ENCODE measurements around the gene DSE. TPM values are rescaled to one million over a fixed set of nuclear protein-coding genes. Genes with fewer than 3 reads are reported as not detected.

The DSE gene
- total RNA-seq, 3 donors from 2014 or later (not counting 1 experiment from before 2014, with no cell fraction given), result 7.4 to 9.6 (median 7.6) TPM

DNA sequence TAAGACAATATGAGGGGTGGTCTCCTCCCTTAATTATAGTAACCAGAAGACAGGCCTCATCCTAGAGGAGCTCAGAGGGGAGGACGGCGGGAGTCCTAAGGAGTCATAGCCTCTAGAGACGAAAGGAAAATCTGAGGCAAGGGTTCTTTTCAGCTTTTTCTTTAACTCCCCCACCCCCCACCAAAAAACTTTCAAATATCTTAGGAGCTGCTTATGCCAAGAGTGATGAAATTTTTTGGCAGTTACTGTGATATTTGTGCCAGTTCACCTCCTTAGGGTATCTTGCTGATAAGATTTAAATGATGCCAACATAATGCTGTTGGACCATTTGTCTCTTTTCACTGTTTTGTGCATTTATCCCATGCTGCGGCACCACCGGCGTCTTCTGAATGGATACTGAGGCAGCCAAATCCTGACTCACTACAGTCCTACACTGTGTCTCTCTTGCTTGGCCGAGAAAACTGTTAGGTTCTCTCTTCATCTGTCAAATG, 44.5 kb upstream of the DSE start:
- Histone ChIP-seq H3K4me3 (ENCODE audit: low read length) (no peak overlapping the region), H3K36me3 (ENCODE audit: control insufficient read depth, insufficient read depth, low read length) (no peaks in the 10 kb centered on the region), H3K27ac (ENCODE audit: low read length) (no peak overlapping the region), H3K9me3 (ENCODE audit: control insufficient read depth, insufficient read depth, low read length) (no peaks in the 10 kb centered on the region), H3K4me1 (ENCODE audit: control insufficient read depth, insufficient read depth, low read length) (no peaks in the 10 kb centered on the region), H3K27me3 (ENCODE audit: control insufficient read depth, insufficient read depth, low read length) (no peaks in the 10 kb centered on the region)
- intact Hi-C loops (cut with micrococcal nuclease), result no loop called here
- no peak for ATAC-seq
- Mint-ChIP-seq H3K27me3 (ENCODE audit: low read depth in 2 of 2) (no peaks in the 10 kb centered on the region), H3K9me3 (no peaks in the 10 kb centered on the region), H3K27ac (no peak overlapping the region), H3K4me3 (no peak overlapping the region), H3K36me3 (no peaks in the 10 kb centered on the region), H3K4me1 (no peaks in the 10 kb centered on the region)
- 98% methylated on average over 6 of the region's 7 CpGs for WGBS (ENCODE audit: insufficient coverage)
- TF ChIP-seq CTCF (IDR thresholded peaks at IDR 0.05), result no peak
- DNase-seq, result no peak

DNA sequence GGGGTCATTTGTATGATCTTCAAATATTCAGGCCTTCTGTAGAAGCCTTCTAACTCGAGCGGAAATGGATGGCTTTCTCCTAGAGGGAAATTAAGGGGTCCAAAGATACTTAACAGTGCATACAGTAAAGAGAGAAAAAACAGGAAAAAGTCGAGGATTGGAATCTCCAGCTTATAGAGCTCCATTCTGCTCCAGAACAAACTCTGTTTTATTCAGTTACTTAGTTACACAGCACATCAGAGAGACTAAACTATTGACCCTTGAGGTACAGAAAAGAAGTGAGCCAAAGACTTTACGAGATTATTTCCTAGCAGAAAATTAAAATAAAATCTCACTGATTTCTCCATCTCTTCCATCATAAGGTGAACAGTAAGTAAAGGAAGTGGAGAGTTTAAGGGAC, 43.8 kb upstream of the DSE start:
- intact Hi-C loops (cut with micrococcal nuclease), result no loop called here
- Mint-ChIP-seq H3K9me3 (no peaks in the 10 kb centered on the region), H3K27me3 (ENCODE audit: low read depth in 2 of 2) (no peaks in the 10 kb centered on the region), H3K4me3 (no peak overlapping the region), H3K4me1 (no peaks in the 10 kb centered on the region), H3K36me3 (no peaks in the 10 kb centered on the region), H3K27ac (no peak overlapping the region)
- no peak for DNase-seq
- Histone ChIP-seq H3K4me3 (ENCODE audit: low read length) (no peak overlapping the region), H3K27me3 (ENCODE audit: control insufficient read depth, insufficient read depth, low read length) (no peaks in the 10 kb centered on the region), H3K4me1 (ENCODE audit: control insufficient read depth, insufficient read depth, low read length) (no peaks in the 10 kb centered on the region), H3K27ac (ENCODE audit: low read length) (no peak overlapping the region), H3K36me3 (ENCODE audit: control insufficient read depth, insufficient read depth, low read length) (no peaks in the 10 kb centered on the region), H3K9me3 (ENCODE audit: control insufficient read depth, insufficient read depth, low read length) (no peaks in the 10 kb centered on the region)
- ATAC-seq, result no peak
- TF ChIP-seq CTCF (IDR thresholded peaks at IDR 0.05), result no peak
- 80% methylated on average over 4 of the region's 4 CpGs for WGBS (ENCODE audit: insufficient coverage)

DNA sequence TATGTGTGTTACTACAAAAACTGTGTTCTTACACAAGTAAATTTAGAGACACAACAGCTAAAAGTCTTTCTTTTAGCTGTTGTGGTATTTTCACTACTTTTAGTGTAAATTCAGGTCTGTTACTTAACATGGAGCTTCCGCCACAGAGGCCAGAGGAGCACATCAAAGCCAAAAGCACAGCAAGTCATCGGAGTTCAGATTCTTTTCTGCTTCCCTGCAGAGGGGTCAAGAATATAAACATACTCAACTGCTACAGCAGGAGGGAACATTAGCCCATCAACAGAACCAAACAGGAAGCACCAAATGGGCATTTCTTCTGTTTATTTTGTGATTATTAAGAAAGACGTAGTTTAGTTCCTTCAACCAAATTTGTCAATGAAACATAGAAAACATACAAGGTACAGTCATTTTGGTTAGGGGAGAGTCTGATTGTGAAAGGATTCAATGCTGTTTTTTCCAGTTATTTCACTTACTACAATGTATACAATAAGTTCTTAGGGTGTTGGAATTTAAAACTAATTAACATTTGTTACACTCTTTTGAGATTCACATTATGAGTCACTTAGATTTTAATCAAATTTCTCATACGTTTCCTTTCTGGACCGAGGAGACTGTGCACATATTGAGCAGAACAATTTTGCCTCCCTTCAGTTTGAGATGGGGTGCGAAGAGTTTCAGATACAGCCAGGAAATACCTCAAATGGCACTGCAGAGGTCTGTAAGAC, 42.8 kb upstream of the DSE start:
- ATAC-seq, result no peak

More for the DNA sequence above, 42.8 kb upstream of the DSE start:
- Mint-ChIP-seq H3K27me3 (ENCODE audit: low read depth in 2 of 2) (no peaks in the 10 kb centered on the region), H3K4me1 (no peaks in the 10 kb centered on the region), H3K9me3 (no peaks in the 10 kb centered on the region), H3K36me3 (no peaks in the 10 kb centered on the region), H3K4me3 (no peak overlapping the region), H3K27ac (no peak overlapping the region)
- TF ChIP-seq CTCF (IDR thresholded peaks at IDR 0.05), result no peak
- WGBS (ENCODE audit: insufficient coverage), result 88% methylated on average over 5 of the region's 6 CpGs
- Histone ChIP-seq H3K9me3 (ENCODE audit: control insufficient read depth, insufficient read depth, low read length) (no peaks in the 10 kb centered on the region), H3K27me3 (ENCODE audit: control insufficient read depth, insufficient read depth, low read length) (no peaks in the 10 kb centered on the region), H3K4me3 (ENCODE audit: low read length) (no peak overlapping the region), H3K4me1 (ENCODE audit: control insufficient read depth, insufficient read depth, low read length) (no peaks in the 10 kb centered on the region), H3K36me3 (ENCODE audit: control insufficient read depth, insufficient read depth, low read length) (no peaks in the 10 kb centered on the region), H3K27ac (ENCODE audit: low read length) (no peak overlapping the region)
- intact Hi-C loops (cut with micrococcal nuclease), result no loop called here
- no peak for DNase-seq
